Mesodermal cell (in vitro differentiated cells): ENCODE measurements around the gene CD151.
A peak's percentile ranks its signal among the peaks of the same experiment; 100 is the strongest.

ENCODE experiments used
- H3K27ac ChIP-seq: 2 replicates; pipeline ENCODE4 v1.7.0; 2013; ENCODE audit warnings: mild to moderate bottlenecking, low read depth, low read length, moderate library complexity; ENCODE audit not compliant: severe bottlenecking
- H3K36me3 ChIP-seq: 2 replicates; pipeline ENCODE4 v1.7.1; 2013; ENCODE audit warnings: mild to moderate bottlenecking, low read length, moderate library complexity; ENCODE audit not compliant: control insufficient read depth, insufficient read depth
- H3K4me1 ChIP-seq: one replicate; pipeline ENCODE4 v1.7.1; 2013; ENCODE audit warnings: mild to moderate bottlenecking, low read length; ENCODE audit not compliant: insufficient read depth, control insufficient read depth, poor library complexity, severe bottlenecking
- H3K4me3 ChIP-seq: 2 replicates; pipeline ENCODE4 v1.7.0; 2013; ENCODE audit warnings: low read length, control low read depth, mild to moderate bottlenecking; ENCODE audit not compliant: insufficient read depth, poor library complexity, severe bottlenecking; ENCODE audit errors: extremely low read depth
- H3K9me3 ChIP-seq: 2 replicates; pipeline ENCODE4 v1.7.1; 2013; ENCODE audit warnings: mild to moderate bottlenecking, low read length, moderate library complexity; ENCODE audit not compliant: control insufficient read depth
- WGBS, 2 experiments: methylation state at CpG; one replicate each; pipeline ENCODE4 v1.1.5; 2013; ENCODE audit warnings: missing lambda C conversion rate in 2 of 2; ENCODE audit not compliant: insufficient coverage in 2 of 2; 5-methylcytosine and 5-hydroxymethylcytosine counted together

Gene CD151

DNA sequence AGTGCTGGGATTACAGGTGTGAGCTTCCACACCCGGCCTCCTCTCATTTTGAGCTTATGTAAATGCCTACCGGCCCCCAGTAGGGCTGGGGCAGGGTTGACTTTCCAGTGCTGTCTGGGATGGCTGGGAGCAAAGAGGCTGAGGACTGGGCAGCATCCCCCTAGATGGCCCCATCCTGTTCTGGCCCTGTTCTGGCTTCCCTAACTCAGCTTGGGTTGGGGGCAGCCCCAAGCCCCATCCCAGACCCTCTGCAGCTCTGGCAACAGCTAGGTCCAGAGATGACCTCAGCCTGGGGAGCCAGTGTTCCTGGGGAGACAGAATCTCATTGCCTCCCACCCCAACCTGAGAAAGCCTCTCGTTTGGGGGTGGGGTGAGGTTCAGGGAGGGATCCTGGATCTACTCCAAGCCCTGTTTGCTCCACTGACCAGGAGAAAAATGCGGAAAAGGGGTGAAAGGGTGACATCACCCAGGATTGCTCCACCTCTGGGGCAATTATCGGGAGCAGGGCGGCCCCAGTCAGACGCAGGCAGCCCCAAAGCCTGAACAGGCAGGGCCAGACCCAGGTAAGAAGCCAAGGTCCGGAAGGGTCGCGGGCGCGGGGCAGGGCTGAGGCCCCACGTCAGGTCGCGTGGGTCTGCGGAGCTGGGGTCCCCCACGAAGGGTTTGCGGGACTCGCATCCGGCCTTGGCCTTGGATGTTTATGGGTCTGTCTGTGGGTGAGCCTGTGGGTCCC is 14.2 kb upstream of the CD151 start, which contains the start of gene PNPLA2:
PNPLA2 (plus strand) TSS at position 519 of the 733 bp plus-strand sequence. CDS start 805 bp downstream, outside the sequence.
- Histone ChIP-seq H3K27ac (peak within 1 kb of the TSS; percentile 36), H3K4me1 (peaks cover 11% of the 10 kb centered on the region), H3K4me3 (peak within 1 kb of the TSS; percentile 71), H3K36me3 (peaks cover 26% of the 10 kb centered on the region), H3K9me3 (no peaks in the 10 kb centered on the region)
- 67 to 79% methylated on average over 19 to 20 of the region's 20 CpGs for WGBS, 2 experiments

DNA sequence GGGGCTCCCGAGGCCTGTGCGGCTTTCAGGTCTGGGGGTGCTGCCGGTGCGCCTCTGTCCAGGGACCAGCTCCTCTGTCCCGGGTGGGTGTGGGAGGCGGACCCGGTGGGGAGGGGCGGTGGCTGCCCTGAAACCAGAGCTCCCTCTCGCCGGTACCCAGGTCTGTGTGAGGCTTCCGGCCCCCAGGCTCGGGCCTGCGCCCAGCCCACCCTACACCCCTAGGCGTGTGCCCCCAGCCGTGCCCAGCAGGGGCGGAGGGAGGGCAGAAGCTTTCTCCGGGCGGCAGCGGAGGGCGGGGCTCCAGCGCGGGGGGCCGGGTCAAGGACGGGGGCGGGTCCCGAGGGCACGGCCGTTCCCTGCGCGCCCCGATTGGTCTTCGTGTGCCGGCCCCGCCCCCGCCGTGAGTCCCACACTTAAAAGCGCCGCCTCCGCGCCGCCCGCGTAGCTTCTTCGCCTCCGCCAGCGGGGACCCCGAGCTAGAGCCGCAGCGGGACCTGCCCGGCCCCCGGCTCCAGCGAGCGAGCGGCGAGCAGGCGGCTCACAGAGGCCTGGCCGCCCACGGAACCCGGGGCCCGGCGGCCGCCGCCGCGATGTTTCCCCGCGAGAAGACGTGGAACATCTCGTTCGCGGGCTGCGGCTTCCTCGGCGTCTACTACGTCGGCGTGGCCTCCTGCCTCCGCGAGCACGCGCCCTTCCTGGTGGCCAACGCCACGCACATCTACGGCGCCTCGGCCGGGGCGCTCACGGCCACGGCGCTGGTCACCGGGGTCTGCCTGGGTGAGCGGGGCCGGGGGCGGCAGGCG is 13.4 kb upstream of the CD151 start:
- H3K36me3 ChIP-seq: peaks cover 27% of the 10 kb centered on the region
- H3K4me3 ChIP-seq: peak overlapping the region; percentile 71
- H3K9me3 ChIP-seq: no peaks in the 10 kb centered on the region
- 3 to 5% methylated on average over 63 to 78 of the region's 96 CpGs for WGBS, 2 experiments
- H3K4me1 ChIP-seq: peaks cover 11% of the 10 kb centered on the region
- H3K27ac ChIP-seq: peak overlapping the region; percentile 36

DNA sequence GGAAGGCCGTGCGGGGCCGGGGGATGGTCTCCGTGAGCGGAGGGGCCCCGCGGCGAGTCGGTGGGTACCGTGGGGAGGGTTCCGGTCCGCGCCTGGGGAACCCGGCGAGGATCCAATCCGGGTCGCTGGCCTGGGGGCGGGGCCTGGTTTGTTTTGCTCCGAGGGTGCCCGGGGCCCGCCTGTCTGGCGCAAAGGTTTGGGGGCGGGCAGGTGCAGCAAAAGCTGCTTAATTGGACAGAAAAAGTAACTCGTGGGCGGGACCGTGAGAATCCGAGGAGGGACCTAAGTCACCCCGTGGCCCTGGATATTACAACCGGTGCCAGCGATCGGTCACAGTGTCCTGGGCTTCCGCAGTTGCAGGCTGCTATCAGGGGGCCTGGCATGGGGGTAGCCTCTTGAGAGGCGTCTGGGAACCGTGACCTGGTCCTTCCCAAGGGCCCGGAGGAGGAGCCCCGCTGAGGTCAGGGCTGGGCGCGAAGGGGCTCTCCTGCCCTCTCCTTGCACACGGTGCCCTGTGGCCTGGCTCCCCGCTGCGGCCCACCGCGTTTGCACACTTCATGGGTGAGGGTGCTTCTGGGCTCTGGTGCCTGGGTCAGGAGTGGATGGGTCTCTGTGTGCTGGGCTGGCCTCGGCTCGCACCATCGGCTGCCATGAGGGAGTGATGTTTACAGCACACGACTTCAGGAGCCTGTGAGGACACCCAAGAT is 12.7 kb upstream of the CD151 start:
- WGBS, 2 experiments: 10 to 12% methylated on average over 42 to 44 of the region's 47 CpGs
- peak overlapping the region; percentile 71 for H3K4me3 ChIP-seq

DNA sequence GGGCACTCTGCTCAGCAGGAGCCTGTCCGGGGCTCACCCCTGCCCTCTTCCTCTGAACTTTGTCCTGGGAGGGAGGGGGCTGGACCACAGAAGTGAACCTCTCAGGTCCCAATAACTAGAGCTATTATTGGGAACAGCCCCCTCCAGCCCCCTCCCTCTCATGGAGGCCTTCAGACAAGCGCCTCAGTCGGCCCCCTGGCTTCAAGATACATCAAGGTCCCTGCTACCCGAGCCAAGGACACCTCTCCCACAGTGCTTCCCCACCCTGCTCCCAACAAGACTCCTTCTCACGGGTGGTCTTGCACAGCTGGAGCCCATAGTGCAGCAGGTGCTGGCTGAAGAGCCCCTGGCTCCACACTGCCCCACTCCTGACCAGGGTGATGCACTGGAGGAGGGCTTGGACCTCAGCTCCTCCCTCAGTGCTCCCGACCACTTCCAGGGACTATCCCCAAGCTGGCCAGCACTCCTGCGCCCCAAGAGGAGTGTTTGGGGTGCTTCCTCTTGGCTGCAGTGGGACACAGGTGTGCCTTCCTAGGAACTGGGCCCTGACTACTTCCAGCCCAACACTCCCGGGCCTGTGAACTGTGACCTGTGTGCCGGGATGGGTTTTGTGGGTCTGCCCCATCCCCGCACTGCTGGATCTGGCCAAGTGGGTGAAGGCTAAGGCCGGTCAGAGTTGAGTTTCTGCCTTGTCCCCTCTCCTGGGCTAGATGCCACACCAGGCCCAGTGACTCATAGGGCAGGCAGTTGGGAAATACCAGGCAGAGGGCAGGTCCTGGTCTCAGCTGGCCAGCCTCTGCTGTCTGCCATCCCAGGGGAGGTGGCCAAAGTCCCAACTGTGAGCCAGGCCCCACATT is 11.9 kb upstream of the CD151 start:
- Histone ChIP-seq H3K4me1 (peaks cover 11% of the 10 kb centered on the region), H3K36me3 (peaks cover 26% of the 10 kb centered on the region), H3K4me3 (peak overlapping the region; percentile 71), H3K9me3 (no peaks in the 10 kb centered on the region), H3K27ac (no peak overlapping the region)
- 88 to 91% methylated on average over 9 to 11 of the region's 11 CpGs for WGBS, 2 experiments

More for the DNA sequence above, 12.7 kb upstream of the CD151 start:
- Histone ChIP-seq H3K9me3 (no peaks in the 10 kb centered on the region), H3K4me1 (peaks cover 11% of the 10 kb centered on the region), H3K27ac (peak overlapping the region; percentile 36), H3K36me3 (peaks cover 31% of the 10 kb centered on the region)

DNA sequence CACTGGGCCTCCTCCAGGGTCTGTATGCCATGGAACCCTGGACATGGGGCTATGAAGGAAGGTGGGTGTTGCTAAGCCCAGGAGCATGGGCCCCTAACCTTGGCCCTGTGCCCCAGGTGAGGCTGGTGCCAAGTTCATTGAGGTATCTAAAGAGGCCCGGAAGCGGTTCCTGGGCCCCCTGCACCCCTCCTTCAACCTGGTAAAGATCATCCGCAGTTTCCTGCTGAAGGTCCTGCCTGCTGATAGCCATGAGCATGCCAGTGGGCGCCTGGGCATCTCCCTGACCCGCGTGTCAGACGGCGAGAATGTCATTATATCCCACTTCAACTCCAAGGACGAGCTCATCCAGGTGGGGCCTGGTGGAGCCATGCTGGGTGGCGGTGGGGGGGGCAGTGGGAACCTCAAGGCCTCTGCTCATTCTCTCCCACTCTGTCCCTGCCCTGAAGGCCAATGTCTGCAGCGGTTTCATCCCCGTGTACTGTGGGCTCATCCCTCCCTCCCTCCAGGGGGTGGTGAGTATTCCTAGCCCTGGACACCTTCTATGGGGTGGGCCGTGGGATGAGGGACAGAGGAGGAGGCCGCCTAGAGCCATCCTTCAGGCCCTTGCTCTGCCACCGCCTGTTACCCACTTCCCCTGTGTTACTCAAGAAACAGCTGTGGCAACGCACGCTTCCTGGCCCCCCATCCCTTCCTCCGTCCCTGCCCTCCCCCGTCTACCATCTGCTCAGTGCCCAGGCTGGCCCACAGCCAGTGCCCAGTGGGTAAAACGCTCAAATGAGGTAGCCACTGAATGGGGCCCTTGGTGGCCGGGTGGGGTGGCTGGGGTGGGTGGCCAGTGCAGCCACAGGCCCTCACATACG is 11.0 kb upstream of the CD151 start:
- 88 to 94% methylated on average over 7 to 17 of the region's 22 CpGs for WGBS, 2 experiments
- H3K4me3 ChIP-seq: no peak overlapping the region
- H3K36me3 ChIP-seq: peaks cover 26% of the 10 kb centered on the region
- no peaks in the 10 kb centered on the region for H3K9me3 ChIP-seq
- H3K4me1 ChIP-seq: peaks cover 15% of the 10 kb centered on the region
- H3K27ac ChIP-seq: no peak overlapping the region

DNA sequence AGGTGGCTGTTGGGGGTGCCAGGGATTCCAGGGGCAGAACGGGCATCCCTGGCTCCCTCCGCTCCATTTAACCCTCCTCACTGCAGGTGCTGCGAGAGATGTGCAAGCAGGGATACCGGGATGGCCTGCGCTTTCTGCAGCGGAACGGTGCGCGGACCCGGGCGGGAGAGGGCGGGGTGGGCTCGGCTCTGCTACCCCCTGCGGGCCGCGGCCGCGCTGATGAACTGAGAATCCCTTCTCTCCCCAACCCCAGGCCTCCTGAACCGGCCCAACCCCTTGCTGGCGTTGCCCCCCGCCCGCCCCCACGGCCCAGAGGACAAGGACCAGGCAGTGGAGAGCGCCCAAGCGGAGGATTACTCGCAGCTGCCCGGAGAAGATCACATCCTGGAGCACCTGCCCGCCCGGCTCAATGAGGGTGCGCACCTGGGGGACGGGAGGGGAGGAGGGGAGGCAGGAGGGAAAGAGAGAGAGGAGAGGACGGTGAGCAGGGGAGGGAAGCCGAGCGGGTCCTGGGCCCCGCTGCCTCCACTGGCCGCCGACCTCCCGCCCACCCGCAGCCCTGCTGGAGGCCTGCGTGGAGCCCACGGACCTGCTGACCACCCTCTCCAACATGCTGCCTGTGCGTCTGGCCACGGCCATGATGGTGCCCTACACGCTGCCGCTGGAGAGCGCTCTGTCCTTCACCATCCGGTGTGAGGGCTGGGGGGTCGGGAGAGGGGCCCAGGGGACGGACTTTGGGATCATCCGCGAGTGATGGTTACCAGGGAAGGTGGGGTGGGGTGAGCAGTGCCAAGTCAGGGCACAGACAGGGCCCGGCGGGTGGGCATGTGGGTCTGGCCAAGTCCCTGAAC is 9.1 kb upstream of the CD151 start:
- Histone ChIP-seq H3K4me3 (no peak overlapping the region), H3K36me3 (peaks cover 26% of the 10 kb centered on the region), H3K27ac (no peak overlapping the region), H3K9me3 (no peaks in the 10 kb centered on the region), H3K4me1 (peaks cover 26% of the 10 kb centered on the region)
- WGBS, 2 experiments: 94 to 95% methylated on average over 28 to 52 of the region's 53 CpGs

DNA sequence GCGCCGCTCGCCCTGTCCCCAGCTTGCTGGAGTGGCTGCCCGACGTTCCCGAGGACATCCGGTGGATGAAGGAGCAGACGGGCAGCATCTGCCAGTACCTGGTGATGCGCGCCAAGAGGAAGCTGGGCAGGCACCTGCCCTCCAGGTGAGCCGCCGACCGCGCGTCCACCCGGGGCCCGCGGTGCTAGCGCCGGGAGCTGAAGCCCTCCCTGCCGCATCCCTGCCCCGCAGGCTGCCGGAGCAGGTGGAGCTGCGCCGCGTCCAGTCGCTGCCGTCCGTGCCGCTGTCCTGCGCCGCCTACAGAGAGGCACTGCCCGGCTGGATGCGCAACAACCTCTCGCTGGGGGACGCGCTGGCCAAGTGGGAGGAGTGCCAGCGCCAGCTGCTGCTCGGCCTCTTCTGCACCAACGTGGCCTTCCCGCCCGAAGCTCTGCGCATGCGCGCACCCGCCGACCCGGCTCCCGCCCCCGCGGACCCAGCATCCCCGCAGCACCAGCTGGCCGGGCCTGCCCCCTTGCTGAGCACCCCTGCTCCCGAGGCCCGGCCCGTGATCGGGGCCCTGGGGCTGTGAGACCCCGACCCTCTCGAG is 8.4 kb upstream of the CD151 start:
- Histone ChIP-seq H3K9me3 (no peaks in the 10 kb centered on the region), H3K36me3 (peaks cover 26% of the 10 kb centered on the region), H3K4me3 (no peak overlapping the region), H3K27ac (no peak overlapping the region), H3K4me1 (peaks cover 31% of the 10 kb centered on the region)
- 96% methylated on average over 54 of the region's 59 CpGs for WGBS, 2 experiments

DNA sequence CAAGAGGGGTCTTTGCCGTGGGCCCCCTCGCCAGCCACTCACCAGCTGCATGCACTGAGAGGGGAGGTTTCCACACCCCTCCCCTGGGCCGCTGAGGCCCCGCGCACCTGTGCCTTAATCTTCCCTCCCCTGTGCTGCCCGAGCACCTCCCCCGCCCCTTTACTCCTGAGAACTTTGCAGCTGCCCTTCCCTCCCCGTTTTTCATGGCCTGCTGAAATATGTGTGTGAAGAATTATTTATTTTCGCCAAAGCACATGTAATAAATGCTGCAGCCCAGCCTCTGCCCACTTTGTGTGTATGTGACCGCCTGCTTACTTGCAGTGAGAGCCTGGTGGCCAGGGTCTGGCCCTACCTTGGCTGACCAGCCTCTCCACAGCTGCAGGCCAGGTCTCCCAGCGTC is 7.8 kb upstream of the CD151 start:
- H3K4me1 ChIP-seq: peaks cover 37% of the 10 kb centered on the region
- no peak overlapping the region for H3K4me3 ChIP-seq
- H3K27ac ChIP-seq: no peak overlapping the region
- H3K9me3 ChIP-seq: no peaks in the 10 kb centered on the region
- WGBS, 2 experiments: 89 to 97% methylated on average over 4 to 5 of the region's 11 CpGs
- H3K36me3 ChIP-seq: peaks cover 26% of the 10 kb centered on the region
